ENCODE measurements around the gene RRAGC.

The RRAGC gene

GRCh38 chr1:38800720-38801671 is 58.6 kb downstream of the RRAGC start:
- H3K79me2 ChIP-seq (ENCODE audit: insufficient read depth, low read length): no peaks in the 10 kb centered on the region
- DNase-seq: no peak
- H3K9ac ChIP-seq (ENCODE audit: low read depth, low read length): no peak overlapping the region
- no peak overlapping the region for H3K27ac ChIP-seq (ENCODE audit: low read length)
- no peak overlapping the region for H3K4me3 ChIP-seq (ENCODE audit: low read depth in 1 of 2, low read length in 2 of 2)
- no peaks in the 10 kb centered on the region for H3K27me3 ChIP-seq (ENCODE audit: insufficient read depth, low read length, poor library complexity)
- H4K20me1 ChIP-seq (ENCODE audit: insufficient read depth, low read length): no peaks in the 10 kb centered on the region
- no peaks in the 10 kb centered on the region for H3K36me3 ChIP-seq (ENCODE audit: insufficient read depth, low read length)
- no peak overlapping the region for H2AFZ ChIP-seq (ENCODE audit: low read depth, low read length)
- H3K9me3 ChIP-seq (ENCODE audit: insufficient read depth, low read length, severe bottlenecking): no peaks in the 10 kb centered on the region
- H3K4me2 ChIP-seq (ENCODE audit: insufficient read depth, low read length): no peak overlapping the region
- TF ChIP-seq CTCF (IDR thresholded peaks at IDR 0.05; ENCODE audit: borderline replicate concordance, extremely low read depth, low read length, poor library complexity, severe bottlenecking) (no peak), EZH2 (IDR thresholded peaks at IDR 0.05; ENCODE audit: borderline replicate concordance, low read depth, low read length, severe bottlenecking) (no peak)
- ATAC-seq (ENCODE audit: insufficient read depth, low read depth): no peak
- H3K4me1 ChIP-seq (ENCODE audit: insufficient read depth, low read length): no peaks in the 10 kb centered on the region

- H3K4me1 ChIP-seq (ENCODE audit: insufficient read depth, low read length): no peaks in the 10 kb centered on the region
- no peaks in the 10 kb centered on the region for H4K20me1 ChIP-seq (ENCODE audit: insufficient read depth, low read length)
- ATAC-seq (ENCODE audit: insufficient read depth, low read depth): no peak
- no peaks in the 10 kb centered on the region for H3K36me3 ChIP-seq (ENCODE audit: insufficient read depth, low read length)
- DNase-seq: no peak
- H3K4me2 ChIP-seq (ENCODE audit: insufficient read depth, low read length): no peak overlapping the region
- no peak overlapping the region for H3K27ac ChIP-seq (ENCODE audit: low read length)
- H3K9me3 ChIP-seq (ENCODE audit: insufficient read depth, low read length, severe bottlenecking): no peaks in the 10 kb centered on the region
- no peak overlapping the region for H3K4me3 ChIP-seq (ENCODE audit: low read depth in 1 of 2, low read length in 2 of 2)
- H3K27me3 ChIP-seq (ENCODE audit: insufficient read depth, low read length, poor library complexity): peaks cover 4% of the 10 kb centered on the region
- TF ChIP-seq EZH2 (IDR thresholded peaks at IDR 0.05; ENCODE audit: borderline replicate concordance, low read depth, low read length, severe bottlenecking) (no peak), CTCF (IDR thresholded peaks at IDR 0.05; ENCODE audit: borderline replicate concordance, extremely low read depth, low read length, poor library complexity, severe bottlenecking) (no peak)
- H3K9ac ChIP-seq (ENCODE audit: low read depth, low read length): no peak overlapping the region
- H3K79me2 ChIP-seq (ENCODE audit: insufficient read depth, low read length): no peaks in the 10 kb centered on the region
- H2AFZ ChIP-seq (ENCODE audit: low read depth, low read length): no peak overlapping the region
Measured at GRCh38 chr1:38793299-38793698, 66.3 kb downstream of the RRAGC start.

GRCh38 chr1:38791892-38792291 is 67.7 kb downstream of the RRAGC start:
- peaks cover 4% of the 10 kb centered on the region for H3K27me3 ChIP-seq (ENCODE audit: insufficient read depth, low read length, poor library complexity)
- H3K36me3 ChIP-seq (ENCODE audit: insufficient read depth, low read length): no peaks in the 10 kb centered on the region
- H3K9me3 ChIP-seq (ENCODE audit: insufficient read depth, low read length, severe bottlenecking): no peaks in the 10 kb centered on the region
- no peak overlapping the region for H3K27ac ChIP-seq (ENCODE audit: low read length)
- no peaks in the 10 kb centered on the region for H4K20me1 ChIP-seq (ENCODE audit: insufficient read depth, low read length)
- H2AFZ ChIP-seq (ENCODE audit: low read depth, low read length): no peak overlapping the region
- DNase-seq (no peak), ATAC-seq (ENCODE audit: insufficient read depth, low read depth) (no peak)
- H3K4me3 ChIP-seq (ENCODE audit: low read depth in 1 of 2, low read length in 2 of 2): no peak overlapping the region
- TF ChIP-seq CTCF (IDR thresholded peaks at IDR 0.05; ENCODE audit: borderline replicate concordance, extremely low read depth, low read length, poor library complexity, severe bottlenecking) (no peak), EZH2 (IDR thresholded peaks at IDR 0.05; ENCODE audit: borderline replicate concordance, low read depth, low read length, severe bottlenecking) (no peak)
- no peak overlapping the region for H3K4me2 ChIP-seq (ENCODE audit: insufficient read depth, low read length)
- H3K9ac ChIP-seq (ENCODE audit: low read depth, low read length): no peak overlapping the region
- H3K79me2 ChIP-seq (ENCODE audit: insufficient read depth, low read length): no peaks in the 10 kb centered on the region
- no peaks in the 10 kb centered on the region for H3K4me1 ChIP-seq (ENCODE audit: insufficient read depth, low read length)

All from DND-41 (cell line).